GM18511 (cell line): ENCODE data around the gene TMEM80.
A peak's percentile ranks its signal among the peaks of the same experiment; 100 is the strongest.

Experiments used
- ATAC-seq: cut with Tn5 transposase; IDR thresholded peaks from one replicate; pipeline ENCODE4 v1.9.1; 2021; ENCODE audit warnings: mild to moderate bottlenecking, moderate library complexity; ENCODE audit not compliant: unreplicated experiment

TMEM80 gene

GRCh38 chr11:742571-743201 is 47.1 kb downstream of the TMEM80 start:
- ATAC-seq, result no peak

- ATAC-seq, result no peak
These were observed 49.8 kb downstream of the TMEM80 start for GRCh38 chr11:745428-745827.

- peak; percentile 36 for ATAC-seq
These were observed 50.9 kb downstream of the TMEM80 start for GRCh38 chr11:746289-747157.

GRCh38 chr11:747158-748006 is 51.8 kb downstream of the TMEM80 start, which contains the start of gene TALDO1:
TALDO1 (plus strand) TSS chr11:747464; CDS start chr11:747482, 18 bp downstream.
- ATAC-seq, result peak; percentile 88

GRCh38 chr11:748007-748359 is 52.4 kb downstream of the TMEM80 start:
- peak; percentile 23 for ATAC-seq

- ATAC-seq, result no peak
These were observed 54.1 kb downstream of the TMEM80 start for GRCh38 chr11:749731-750130.
